GM23338 (cell line): ENCODE results near the gene COMMD8. TPM values are rescaled to one million over a fixed set of nuclear protein-coding genes. Genes with fewer than 3 reads are reported as not detected.

Source experiments
- ATAC-seq: fragments of 200-7000 bp; cut with Tn5 transposase; 3 replicates; pipeline ENCODE4 v1.9.1; 2020
- DNase-seq: peaks from one replicate; pipeline ENCODE4 v3.0.0-alpha.2; 2015; ENCODE audit warnings: low spot score
- H2AFZ ChIP-seq: fragments of 200-600 bp; sonication (generic); 2 replicates; pipeline ENCODE4 v1.8.0; 2016; ENCODE audit warnings: antibody characterized with exemption, mild to moderate bottlenecking, moderate library complexity
- H3F3A ChIP-seq: fragments of 200-600 bp; sonication (generic); replicated peaks from 2 replicates; pipeline ENCODE4 v1.8.0; 2017; ENCODE audit warnings: antibody characterized with exemption, mixed run types, low read depth
- H3K27ac ChIP-seq: fragments of 200-600 bp; sonication (generic); 2 replicates; pipeline ENCODE4 v1.6.1; 2016; ENCODE audit warnings: low read depth
- H3K27me3 ChIP-seq: fragments of 200-600 bp; sonication (generic); 2 replicates; pipeline ENCODE4 v1.8.0; 2016; ENCODE audit warnings: mild to moderate bottlenecking, mixed run types, moderate library complexity; ENCODE audit not compliant: insufficient read depth
- H3K36me3 ChIP-seq: fragments of 200-600 bp; sonication (generic); 2 replicates; pipeline ENCODE4 v1.8.0; 2016; ENCODE audit warnings: mild to moderate bottlenecking; ENCODE audit not compliant: insufficient read depth
- H3K4me1 ChIP-seq: fragments of 200-600 bp; sonication (generic); 2 replicates; pipeline ENCODE4 v1.8.0; 2016; ENCODE audit warnings: mild to moderate bottlenecking, moderate library complexity; ENCODE audit not compliant: insufficient read depth
- H3K4me2 ChIP-seq: fragments of 200-600 bp; sonication (generic); 2 replicates; pipeline ENCODE4 v1.7.1; 2017; ENCODE audit warnings: mixed run types
- H3K4me3 ChIP-seq: fragments of 200-600 bp; sonication (generic); 2 replicates; pipeline ENCODE4 v1.6.1; 2016; ENCODE audit warnings: mixed run types
- H3K79me2 ChIP-seq: fragments of 200-600 bp; sonication (generic); replicated peaks from 2 replicates; pipeline ENCODE4 v1.8.0; 2017; ENCODE audit warnings: mild to moderate bottlenecking; ENCODE audit not compliant: insufficient read depth
- H3K9me2 ChIP-seq: fragments of 200-600 bp; sonication (generic); 2 replicates; pipeline ENCODE4 v1.8.0; 2017; ENCODE audit not compliant: insufficient read depth
- H4K20me1 ChIP-seq: fragments of 200-600 bp; sonication (generic); replicated peaks from 2 replicates; pipeline ENCODE4 v1.8.0; 2017; ENCODE audit warnings: mild to moderate bottlenecking; ENCODE audit not compliant: insufficient read depth
- H3K27ac Mint-ChIP-seq: 2 replicates; pipeline ENCODE4 v1.8.0; 2020; ENCODE audit warnings: inconsistent platforms, mild to moderate bottlenecking, moderate library complexity, mixed read lengths
- H3K27me3 Mint-ChIP-seq: 3 replicates; pipeline ENCODE4 v1.8.0; 2022; ENCODE audit warnings: low read depth, mild to moderate bottlenecking, moderate library complexity, mixed read lengths, inconsistent platforms; ENCODE audit not compliant: insufficient read depth, poor library complexity
- H3K36me3 Mint-ChIP-seq: 3 replicates; pipeline ENCODE4 v1.8.0; 2021; ENCODE audit warnings: low read depth, mild to moderate bottlenecking, inconsistent platforms, moderate library complexity, mixed read lengths
- H3K4me1 Mint-ChIP-seq: 3 replicates; pipeline ENCODE4 v1.8.0; 2020; ENCODE audit warnings: mild to moderate bottlenecking, inconsistent platforms, mixed read lengths
- H3K4me3 Mint-ChIP-seq: 3 replicates; pipeline ENCODE4 v1.8.0; 2021; ENCODE audit warnings: moderate library complexity, mild to moderate bottlenecking, inconsistent platforms, mixed read lengths
- H3K9me3 Mint-ChIP-seq: 3 replicates; pipeline ENCODE4 v1.8.0; 2020; ENCODE audit warnings: moderate library complexity, mild to moderate bottlenecking, inconsistent platforms, mixed read lengths
- CREB1 ChIP-seq: fragments of 250-450 bp; sonication (Bioruptor Pico); IDR thresholded peaks from 2 replicates; pipeline ENCODE4 v1.5.0; 2020; ENCODE audit warnings: low read depth, mild to moderate bottlenecking, moderate library complexity
- EZH2 ChIP-seq: fragments of 200-600 bp; sonication (generic); IDR thresholded peaks from one replicate; pipeline ENCODE4 v1.8.0; 2017; ENCODE audit warnings: antibody characterized with exemption, mild to moderate bottlenecking, low read depth; ENCODE audit not compliant: unreplicated experiment
- EZH2phosphoT487 ChIP-seq: fragments of 200-600 bp; sonication (generic); IDR thresholded peaks from one replicate; pipeline ENCODE4 v1.8.1; 2018; ENCODE audit warnings: antibody characterized with exemption; ENCODE audit not compliant: unreplicated experiment
- JUNB ChIP-seq: IDR thresholded peaks from one replicate; pipeline ENCODE4 v1.6.1; 2016; ENCODE audit warnings: antibody characterized with exemption; ENCODE audit not compliant: unreplicated experiment
- NANOG ChIP-seq: IDR thresholded peaks from 2 replicates; pipeline ENCODE4 v1.6.1; 2016; ENCODE audit warnings: antibody characterized with exemption, borderline replicate concordance
- POLR2AphosphoS5 ChIP-seq: IDR thresholded peaks from 2 replicates; pipeline ENCODE4 v1.6.1; 2016; ENCODE audit warnings: antibody characterized with exemption, low read depth
- STAT1 ChIP-seq: IDR thresholded peaks from one replicate; pipeline ENCODE4 v1.6.1; 2016; ENCODE audit warnings: antibody characterized with exemption; ENCODE audit not compliant: unreplicated experiment
- ZNF114 ChIP-seq: fragments of 250-450 bp; sonication (Bioruptor Pico); IDR thresholded peaks from 2 replicates; pipeline ENCODE4 v1.5.0; 2020; ENCODE audit warnings: mild to moderate bottlenecking, moderate library complexity
- ZNF331 ChIP-seq: fragments of 250-450 bp; sonication (Bioruptor Pico); IDR thresholded peaks from 2 replicates; pipeline ENCODE4 v1.5.0; 2020; ENCODE audit warnings: low read depth, mild to moderate bottlenecking, moderate library complexity
- polyA plus RNA-seq: library from polyadenylated mRNA; unstranded; fragments of >200 nt; fragmentation: Nextera tagmentation; extraction: Ambion mirVana; gene quantifications from 2 replicates; pipeline ENCODE4 v1.2.1, GENCODE V29; 2016
- total RNA-seq: library from RNA; depleted of rRNA; stranded (reverse); fragments of >200 nt; shearing (Covaris generic); gene quantifications from 2 replicates; pipeline ENCODE4 v1.2.3, GENCODE V29; 2014
- TF ChIP-seq, protein P1 (sequence below): IDR thresholded peaks from 2 replicates; pipeline ENCODE4 v1.6.1; 2016; ENCODE audit warnings: antibody characterized with exemption
- TF ChIP-seq, protein P2 (sequence below): fragments of 250-450 bp; sonication (Bioruptor Pico); IDR thresholded peaks from 2 replicates; pipeline ENCODE4 v1.5.0; 2020; ENCODE audit warnings: mild to moderate bottlenecking, moderate library complexity
- TF ChIP-seq, protein P3 (sequence below): IDR thresholded peaks from one replicate; pipeline ENCODE4 v1.6.1; 2018; ENCODE audit warnings: antibody characterized with exemption; ENCODE audit not compliant: unreplicated experiment
- TF ChIP-seq, protein P4 (sequence below), 2 experiments: fragments of 200-600 bp in 1 of 2; sonication (generic) in 1 of 2; conservative IDR thresholded peaks; 2 replicates each; pipeline versions ENCODE4 v1.5.1 to v1.6.1; 2016 to 2017; ENCODE audit warnings: antibody characterized with exemption in 2 of 2, low read depth in 2 of 2, mild to moderate bottlenecking in 2 of 2, moderate library complexity in 1 of 2

The COMMD8 gene
- total and polyA plus RNA-seq, 2 experiments from 2014 or later, result 8.4 to 20.6 TPM

DNA sequence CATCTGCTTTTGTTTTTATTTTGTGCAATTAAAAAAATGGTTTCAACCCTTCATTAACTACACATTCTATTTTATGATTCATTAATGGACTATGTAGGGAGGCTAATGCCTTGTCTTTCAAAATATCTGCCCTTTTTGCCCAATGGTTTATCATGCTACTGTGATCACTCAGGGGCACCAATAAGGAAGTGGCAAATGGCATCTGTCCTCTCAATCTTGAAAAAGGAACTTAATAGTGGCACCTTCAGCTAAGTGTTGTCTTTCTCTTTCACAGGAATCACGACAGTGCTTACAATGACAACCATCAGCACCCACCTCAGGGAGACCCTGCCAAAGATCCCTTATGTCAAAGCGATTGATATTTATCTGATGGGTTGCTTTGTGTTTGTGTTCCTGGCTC is 57.1 kb downstream of the COMMD8 start:
- H3K27ac Mint-ChIP-seq, result no peak overlapping the region
- no peaks in the 10 kb centered on the region for H3K27me3 Mint-ChIP-seq
- Histone ChIP-seq H3F3A (no peaks in the 10 kb centered on the region), H3K27ac (no peak overlapping the region), H3K79me2 (no peaks in the 10 kb centered on the region), H3K9me2 (no peaks in the 10 kb centered on the region), H4K20me1 (no peaks in the 10 kb centered on the region), H3K4me3 (no peak overlapping the region), H3K4me1 (no peaks in the 10 kb centered on the region), H3K36me3 (no peaks in the 10 kb centered on the region), H3K4me2 (no peak overlapping the region), H2AFZ (no peak overlapping the region), H3K27me3 (no peaks in the 10 kb centered on the region)
- no peak overlapping the region for H3K4me3 Mint-ChIP-seq
- TF ChIP-seq ZNF114 (CRISPR knock-in tag) (no peak), EZH2phosphoT487 (no peak), JUNB (no peak), STAT1 (no peak), NANOG (no peak), POLR2AphosphoS5 (no peak), EZH2 (no peak), ZNF331 (CRISPR knock-in tag) (no peak), CREB1 (no peak)
- TF ChIP-seq, protein P1, sequence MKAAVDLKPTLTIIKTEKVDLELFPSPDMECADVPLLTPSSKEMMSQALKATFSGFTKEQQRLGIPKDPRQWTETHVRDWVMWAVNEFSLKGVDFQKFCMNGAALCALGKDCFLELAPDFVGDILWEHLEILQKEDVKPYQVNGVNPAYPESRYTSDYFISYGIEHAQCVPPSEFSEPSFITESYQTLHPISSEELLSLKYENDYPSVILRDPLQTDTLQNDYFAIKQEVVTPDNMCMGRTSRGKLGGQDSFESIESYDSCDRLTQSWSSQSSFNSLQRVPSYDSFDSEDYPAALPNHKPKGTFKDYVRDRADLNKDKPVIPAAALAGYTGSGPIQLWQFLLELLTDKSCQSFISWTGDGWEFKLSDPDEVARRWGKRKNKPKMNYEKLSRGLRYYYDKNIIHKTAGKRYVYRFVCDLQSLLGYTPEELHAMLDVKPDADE, result no peak
- TF ChIP-seq, protein P2, sequence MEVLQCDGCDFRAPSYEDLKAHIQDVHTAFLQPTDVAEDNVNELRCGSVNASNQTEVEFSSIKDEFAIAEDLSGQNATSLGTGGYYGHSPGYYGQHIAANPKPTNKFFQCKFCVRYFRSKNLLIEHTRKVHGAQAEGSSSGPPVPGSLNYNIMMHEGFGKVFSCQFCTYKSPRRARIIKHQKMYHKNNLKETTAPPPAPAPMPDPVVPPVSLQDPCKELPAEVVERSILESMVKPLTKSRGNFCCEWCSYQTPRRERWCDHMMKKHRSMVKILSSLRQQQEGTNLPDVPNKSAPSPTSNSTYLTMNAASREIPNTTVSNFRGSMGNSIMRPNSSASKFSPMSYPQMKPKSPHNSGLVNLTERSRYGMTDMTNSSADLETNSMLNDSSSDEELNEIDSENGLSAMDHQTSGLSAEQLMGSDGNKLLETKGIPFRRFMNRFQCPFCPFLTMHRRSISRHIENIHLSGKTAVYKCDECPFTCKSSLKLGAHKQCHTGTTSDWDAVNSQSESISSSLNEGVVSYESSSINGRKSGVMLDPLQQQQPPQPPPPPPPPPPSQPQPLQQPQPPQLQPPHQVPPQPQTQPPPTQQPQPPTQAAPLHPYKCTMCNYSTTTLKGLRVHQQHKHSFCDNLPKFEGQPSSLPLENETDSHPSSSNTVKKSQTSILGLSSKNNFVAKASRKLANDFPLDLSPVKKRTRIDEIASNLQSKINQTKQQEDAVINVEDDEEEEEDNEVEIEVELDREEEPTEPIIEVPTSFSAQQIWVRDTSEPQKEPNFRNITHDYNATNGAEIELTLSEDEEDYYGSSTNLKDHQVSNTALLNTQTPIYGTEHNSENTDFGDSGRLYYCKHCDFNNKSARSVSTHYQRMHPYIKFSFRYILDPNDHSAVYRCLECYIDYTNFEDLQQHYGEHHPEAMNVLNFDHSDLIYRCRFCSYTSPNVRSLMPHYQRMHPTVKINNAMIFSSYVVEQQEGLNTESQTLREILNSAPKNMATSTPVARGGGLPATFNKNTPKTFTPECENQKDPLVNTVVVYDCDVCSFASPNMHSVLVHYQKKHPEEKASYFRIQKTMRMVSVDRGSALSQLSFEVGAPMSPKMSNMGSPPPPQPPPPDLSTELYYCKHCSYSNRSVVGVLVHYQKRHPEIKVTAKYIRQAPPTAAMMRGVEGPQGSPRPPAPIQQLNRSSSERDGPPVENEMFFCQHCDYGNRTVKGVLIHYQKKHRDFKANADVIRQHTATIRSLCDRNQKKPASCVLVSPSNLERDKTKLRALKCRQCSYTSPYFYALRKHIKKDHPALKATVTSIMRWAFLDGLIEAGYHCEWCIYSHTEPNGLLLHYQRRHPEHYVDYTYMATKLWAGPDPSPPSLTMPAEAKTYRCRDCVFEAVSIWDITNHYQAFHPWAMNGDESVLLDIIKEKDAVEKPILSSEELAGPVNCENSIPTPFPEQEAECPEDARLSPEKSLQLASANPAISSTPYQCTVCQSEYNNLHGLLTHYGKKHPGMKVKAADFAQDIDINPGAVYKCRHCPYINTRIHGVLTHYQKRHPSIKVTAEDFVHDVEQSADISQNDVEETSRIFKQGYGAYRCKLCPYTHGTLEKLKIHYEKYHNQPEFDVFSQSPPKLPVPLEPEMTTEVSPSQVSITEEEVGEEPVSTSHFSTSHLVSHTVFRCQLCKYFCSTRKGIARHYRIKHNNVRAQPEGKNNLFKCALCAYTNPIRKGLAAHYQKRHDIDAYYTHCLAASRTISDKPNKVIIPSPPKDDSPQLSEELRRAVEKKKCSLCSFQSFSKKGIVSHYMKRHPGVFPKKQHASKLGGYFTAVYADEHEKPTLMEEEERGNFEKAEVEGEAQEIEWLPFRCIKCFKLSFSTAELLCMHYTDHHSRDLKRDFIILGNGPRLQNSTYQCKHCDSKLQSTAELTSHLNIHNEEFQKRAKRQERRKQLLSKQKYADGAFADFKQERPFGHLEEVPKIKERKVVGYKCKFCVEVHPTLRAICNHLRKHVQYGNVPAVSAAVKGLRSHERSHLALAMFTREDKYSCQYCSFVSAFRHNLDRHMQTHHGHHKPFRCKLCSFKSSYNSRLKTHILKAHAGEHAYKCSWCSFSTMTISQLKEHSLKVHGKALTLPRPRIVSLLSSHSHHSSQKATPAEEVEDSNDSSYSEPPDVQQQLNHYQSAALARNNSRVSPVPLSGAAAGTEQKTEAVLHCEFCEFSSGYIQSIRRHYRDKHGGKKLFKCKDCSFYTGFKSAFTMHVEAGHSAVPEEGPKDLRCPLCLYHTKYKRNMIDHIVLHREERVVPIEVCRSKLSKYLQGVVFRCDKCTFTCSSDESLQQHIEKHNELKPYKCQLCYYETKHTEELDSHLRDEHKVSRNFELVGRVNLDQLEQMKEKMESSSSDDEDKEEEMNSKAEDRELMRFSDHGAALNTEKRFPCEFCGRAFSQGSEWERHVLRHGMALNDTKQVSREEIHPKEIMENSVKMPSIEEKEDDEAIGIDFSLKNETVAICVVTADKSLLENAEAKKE, result no peak
- TF ChIP-seq, protein P3, sequence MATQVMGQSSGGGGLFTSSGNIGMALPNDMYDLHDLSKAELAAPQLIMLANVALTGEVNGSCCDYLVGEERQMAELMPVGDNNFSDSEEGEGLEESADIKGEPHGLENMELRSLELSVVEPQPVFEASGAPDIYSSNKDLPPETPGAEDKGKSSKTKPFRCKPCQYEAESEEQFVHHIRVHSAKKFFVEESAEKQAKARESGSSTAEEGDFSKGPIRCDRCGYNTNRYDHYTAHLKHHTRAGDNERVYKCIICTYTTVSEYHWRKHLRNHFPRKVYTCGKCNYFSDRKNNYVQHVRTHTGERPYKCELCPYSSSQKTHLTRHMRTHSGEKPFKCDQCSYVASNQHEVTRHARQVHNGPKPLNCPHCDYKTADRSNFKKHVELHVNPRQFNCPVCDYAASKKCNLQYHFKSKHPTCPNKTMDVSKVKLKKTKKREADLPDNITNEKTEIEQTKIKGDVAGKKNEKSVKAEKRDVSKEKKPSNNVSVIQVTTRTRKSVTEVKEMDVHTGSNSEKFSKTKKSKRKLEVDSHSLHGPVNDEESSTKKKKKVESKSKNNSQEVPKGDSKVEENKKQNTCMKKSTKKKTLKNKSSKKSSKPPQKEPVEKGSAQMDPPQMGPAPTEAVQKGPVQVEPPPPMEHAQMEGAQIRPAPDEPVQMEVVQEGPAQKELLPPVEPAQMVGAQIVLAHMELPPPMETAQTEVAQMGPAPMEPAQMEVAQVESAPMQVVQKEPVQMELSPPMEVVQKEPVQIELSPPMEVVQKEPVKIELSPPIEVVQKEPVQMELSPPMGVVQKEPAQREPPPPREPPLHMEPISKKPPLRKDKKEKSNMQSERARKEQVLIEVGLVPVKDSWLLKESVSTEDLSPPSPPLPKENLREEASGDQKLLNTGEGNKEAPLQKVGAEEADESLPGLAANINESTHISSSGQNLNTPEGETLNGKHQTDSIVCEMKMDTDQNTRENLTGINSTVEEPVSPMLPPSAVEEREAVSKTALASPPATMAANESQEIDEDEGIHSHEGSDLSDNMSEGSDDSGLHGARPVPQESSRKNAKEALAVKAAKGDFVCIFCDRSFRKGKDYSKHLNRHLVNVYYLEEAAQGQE, result no peak
- TF ChIP-seq, protein P4, sequence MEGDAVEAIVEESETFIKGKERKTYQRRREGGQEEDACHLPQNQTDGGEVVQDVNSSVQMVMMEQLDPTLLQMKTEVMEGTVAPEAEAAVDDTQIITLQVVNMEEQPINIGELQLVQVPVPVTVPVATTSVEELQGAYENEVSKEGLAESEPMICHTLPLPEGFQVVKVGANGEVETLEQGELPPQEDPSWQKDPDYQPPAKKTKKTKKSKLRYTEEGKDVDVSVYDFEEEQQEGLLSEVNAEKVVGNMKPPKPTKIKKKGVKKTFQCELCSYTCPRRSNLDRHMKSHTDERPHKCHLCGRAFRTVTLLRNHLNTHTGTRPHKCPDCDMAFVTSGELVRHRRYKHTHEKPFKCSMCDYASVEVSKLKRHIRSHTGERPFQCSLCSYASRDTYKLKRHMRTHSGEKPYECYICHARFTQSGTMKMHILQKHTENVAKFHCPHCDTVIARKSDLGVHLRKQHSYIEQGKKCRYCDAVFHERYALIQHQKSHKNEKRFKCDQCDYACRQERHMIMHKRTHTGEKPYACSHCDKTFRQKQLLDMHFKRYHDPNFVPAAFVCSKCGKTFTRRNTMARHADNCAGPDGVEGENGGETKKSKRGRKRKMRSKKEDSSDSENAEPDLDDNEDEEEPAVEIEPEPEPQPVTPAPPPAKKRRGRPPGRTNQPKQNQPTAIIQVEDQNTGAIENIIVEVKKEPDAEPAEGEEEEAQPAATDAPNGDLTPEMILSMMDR (conservative IDR thresholded peaks at IDR 0.05; ENCODE audit: low read depth in 2 of 2), result no peak
- H3K4me1 Mint-ChIP-seq, result peaks cover 6% of the 10 kb centered on the region; the same call in 2 of the 3 replicates
- ATAC-seq (no peak), DNase-seq (no peak)
- peaks cover under 1% of the 10 kb centered on the region; the same call in 1 of the 3 replicates for H3K9me3 Mint-ChIP-seq
- no peaks in the 10 kb centered on the region for H3K36me3 Mint-ChIP-seq
